Daoy (cell line): Measurements from ENCODE around the gene MAGED2. TPM values are rescaled to one million over a fixed set of nuclear protein-coding genes. Genes with fewer than 3 reads are reported as not detected.
"Not testable (repeated sequence)": the region's sequence is repeated elsewhere in the genome, so short reads cannot be mapped to it uniquely, and the experiment has no call there.

Experiments
- DNase-seq: peaks from one replicate; pipeline ENCODE4 v3.0.0-alpha.2; 2015; ENCODE audit warnings: low read depth
- total RNA-seq: library from RNA; depleted of rRNA; stranded (reverse); fragments of >200 nt; shearing (Covaris generic); gene quantifications from 2 replicates; pipeline ENCODE4 v1.2.3, GENCODE V29; 2014; rRNA removed

MAGED2 gene
- total RNA-seq, 1 experiment from 2014 or later, result 109 TPM

GRCh38 chrX:54817220-54817820, 9.8 kb downstream of the MAGED2 start:
- DNase-seq, result no peak

GRCh38 chrX:54818221-54818620, 10.7 kb downstream of the MAGED2 start:
- DNase-seq, result no peak

GRCh38 chrX:54819201-54819600, 11.7 kb downstream of the MAGED2 start:
- DNase-seq, result no peak

DNA sequence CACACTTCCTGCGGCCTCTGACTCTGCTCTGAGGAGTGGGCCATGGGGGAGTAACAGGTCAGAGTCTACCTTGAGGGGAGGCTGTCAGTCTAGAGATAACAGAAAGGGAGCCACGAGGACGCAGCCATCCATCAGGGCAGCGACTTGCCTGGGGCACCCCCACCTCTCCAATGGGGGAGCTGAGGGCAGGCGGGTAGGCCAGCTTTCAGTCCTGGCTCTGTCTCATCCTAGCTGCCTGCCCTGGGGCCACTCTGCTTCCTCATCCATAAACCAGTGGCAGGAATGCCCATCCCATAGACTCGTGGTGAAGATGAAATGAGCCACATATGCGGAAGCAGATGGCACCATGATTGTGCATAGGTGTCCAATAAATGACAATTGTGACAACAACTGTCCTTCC, 13.2 kb downstream of the MAGED2 start:
- no peak for DNase-seq

DNA sequence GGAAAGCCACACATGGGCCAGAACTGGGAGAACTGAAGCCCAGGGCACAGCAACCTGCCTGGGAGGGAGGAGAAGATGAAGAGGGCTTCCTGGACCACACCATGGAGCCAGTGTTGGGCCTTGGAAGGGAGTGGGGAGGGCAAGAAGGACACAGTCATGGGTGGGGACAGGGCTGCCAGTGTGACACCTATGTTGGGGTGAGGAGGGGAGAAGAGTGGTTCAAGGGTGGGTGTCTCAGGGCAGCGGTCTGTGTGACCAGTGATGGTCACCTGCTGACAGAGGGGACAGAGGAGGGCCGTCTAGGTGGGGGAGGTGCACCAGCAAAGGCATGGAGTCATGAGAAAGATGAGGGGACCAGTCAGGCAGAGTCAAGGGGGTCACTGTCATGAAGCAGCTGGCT, 13.8 kb downstream of the MAGED2 start:
- no peak for DNase-seq

GRCh38 chrX:54824195-54824594, 16.6 kb downstream of the MAGED2 start:
- no peak for DNase-seq

DNA sequence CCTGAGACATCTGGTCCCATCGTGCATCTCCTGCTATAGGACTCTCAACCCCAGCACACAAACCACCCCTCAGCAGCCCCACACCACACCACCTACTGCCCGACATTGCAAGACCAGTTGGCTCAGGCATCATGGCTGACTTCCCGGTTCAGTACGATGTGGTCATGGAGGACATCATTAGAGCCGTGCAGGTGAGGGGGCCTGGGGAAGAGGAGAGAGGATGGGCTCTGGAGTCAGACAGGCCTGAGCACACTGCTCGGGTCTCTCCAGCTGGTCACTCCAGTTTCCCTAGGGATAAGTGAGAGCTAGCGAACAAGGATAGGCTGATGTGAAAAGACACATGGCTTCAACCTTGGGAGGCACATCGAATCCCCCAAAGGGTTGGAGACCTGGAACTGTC, 17.2 kb downstream of the MAGED2 start:
- DNase-seq, result no peak

GRCh38 chrX:54825716-54826438, 18.3 kb downstream of the MAGED2 start:
- DNase-seq, result no peak

GRCh38 chrX:54826598-54826997, 19.1 kb downstream of the MAGED2 start:
- DNase-seq, result no peak

GRCh38 chrX:54838583-54838982, 31.0 kb downstream of the MAGED2 start:
- no peak for DNase-seq

GRCh38 chrX:54841184-54841874, 33.8 kb downstream of the MAGED2 start:
- not testable (repeated sequence) for DNase-seq

GRCh38 chrX:54842607-54843006, 35.1 kb downstream of the MAGED2 start:
- no peak for DNase-seq

DNA sequence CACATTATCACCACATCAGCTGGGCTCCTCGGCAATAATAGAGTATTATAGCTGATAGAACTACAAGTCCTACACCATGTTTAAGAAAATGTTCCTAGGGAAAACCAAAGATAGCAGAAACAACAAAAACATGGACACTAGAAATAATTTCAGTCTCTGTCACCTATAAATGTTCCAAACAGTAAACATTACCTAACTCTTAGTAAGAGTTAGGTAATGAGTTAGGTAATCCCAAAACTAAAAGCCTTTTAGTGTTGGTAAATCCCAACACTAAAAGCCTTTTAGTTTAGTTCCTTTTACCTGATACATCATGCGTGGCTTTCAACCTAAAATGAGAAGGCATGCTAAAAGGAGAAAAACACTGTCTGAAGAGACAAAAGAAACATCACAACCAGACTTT, 35.5 kb downstream of the MAGED2 start:
- DNase-seq, result no peak

DNA sequence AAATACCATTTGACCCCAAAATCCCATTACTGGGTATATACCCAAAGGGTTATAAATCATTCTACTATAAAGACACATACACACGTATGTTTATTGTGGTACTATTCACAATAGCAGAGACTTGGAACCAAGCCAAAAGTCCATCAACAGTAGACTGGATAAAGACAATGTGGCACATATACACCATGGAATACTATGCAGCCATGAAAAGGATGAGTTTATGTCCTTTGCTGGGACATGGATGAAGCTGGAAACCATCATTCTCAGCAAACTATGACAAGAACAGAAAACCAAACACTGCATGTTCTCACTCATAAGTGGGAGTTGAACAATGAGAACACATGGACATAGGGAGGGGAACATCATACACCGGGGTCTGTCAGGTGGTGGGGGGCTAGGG, 40.2 kb downstream of the MAGED2 start:
- not testable (repeated sequence) for DNase-seq

- DNase-seq, result no peak
These were observed 57.7 kb downstream of the MAGED2 start for GRCh38 chrX:54865208-54865607.

Other genes starting within 250 kb of the MAGED2 start
- not detected in 2 replicates for gene ITIH6, start 9.5 kb upstream of the MAGED2 start, total RNA-seq
- gene TRO, start 113.1 kb downstream of the MAGED2 start, total RNA-seq, result 7.1 and 12.3 TPM in 2 replicates
- not detected in 2 replicates for gene PFKFB1, start 186.4 kb downstream of the MAGED2 start, total RNA-seq
- gene APEX2, start 192.6 kb downstream of the MAGED2 start, total RNA-seq, result 16.5 and 18.7 TPM in 2 replicates
- not detected in 2 replicates for gene ALAS2, start 223.2 kb downstream of the MAGED2 start, total RNA-seq